Lower leg skin (tissue), 4 donors: Measurements from ENCODE around the gene IL17RB. TPM values are rescaled to one million over a fixed set of nuclear protein-coding genes. Genes with fewer than 3 reads are reported as not detected.

Experiments
- DNase-seq, 2 donors: peaks; one replicate each; pipeline ENCODE4 v3.0.0-alpha.2; 2019; ENCODE audit warnings: low spot score in 2 of 2
- H3K4me3 ChIP-seq: fragments of 200-600 bp; sonication (generic); 2 replicates; pipeline ENCODE4 v1.5.1; 2017; ENCODE audit warnings: mild to moderate bottlenecking, low read depth; ENCODE audit not compliant: poor library complexity, severe bottlenecking
- POLR2A ChIP-seq, 2 donors: fragments of 450-650 bp; IDR thresholded peaks; one replicate each; pipeline ENCODE4 v1.6.1; 2016 to 2017; ENCODE audit warnings: antibody characterized with exemption in 2 of 2, mild to moderate bottlenecking in 1 of 2, moderate library complexity in 1 of 2
- WGBS, 2 donors: methylation state at CpG; one replicate each; pipeline ENCODE4 v1.1.5; 2018; 5-methylcytosine and 5-hydroxymethylcytosine counted together
- intact Hi-C: fragments of 100-400 bp; cut with DNase I; formaldehyde crosslinking; loops from one replicate; pipeline ENCODE4 v1.15.0; 2023; ENCODE audit warnings: low total_unique reads
- total RNA-seq, 4 donors: library from RNA; depleted of rRNA; stranded (reverse); fragments of >200 nt; gene quantifications; one replicate each; pipeline ENCODE4 v1.1.0, GENCODE V29; 2016
- TF ChIP-seq, protein P1 (sequence below), 3 donors: fragments of 450-650 bp; IDR thresholded peaks; one replicate each; pipeline ENCODE4 v1.5.1; 2016; ENCODE audit warnings: antibody characterized with exemption in 3 of 3, mild to moderate bottlenecking in 3 of 3, moderate library complexity in 2 of 3

IL17RB gene
- total RNA-seq, 4 donors from 2014 or later, result 0.63 to 1.9 (median 0.81) TPM; not detected in 1

DNA sequence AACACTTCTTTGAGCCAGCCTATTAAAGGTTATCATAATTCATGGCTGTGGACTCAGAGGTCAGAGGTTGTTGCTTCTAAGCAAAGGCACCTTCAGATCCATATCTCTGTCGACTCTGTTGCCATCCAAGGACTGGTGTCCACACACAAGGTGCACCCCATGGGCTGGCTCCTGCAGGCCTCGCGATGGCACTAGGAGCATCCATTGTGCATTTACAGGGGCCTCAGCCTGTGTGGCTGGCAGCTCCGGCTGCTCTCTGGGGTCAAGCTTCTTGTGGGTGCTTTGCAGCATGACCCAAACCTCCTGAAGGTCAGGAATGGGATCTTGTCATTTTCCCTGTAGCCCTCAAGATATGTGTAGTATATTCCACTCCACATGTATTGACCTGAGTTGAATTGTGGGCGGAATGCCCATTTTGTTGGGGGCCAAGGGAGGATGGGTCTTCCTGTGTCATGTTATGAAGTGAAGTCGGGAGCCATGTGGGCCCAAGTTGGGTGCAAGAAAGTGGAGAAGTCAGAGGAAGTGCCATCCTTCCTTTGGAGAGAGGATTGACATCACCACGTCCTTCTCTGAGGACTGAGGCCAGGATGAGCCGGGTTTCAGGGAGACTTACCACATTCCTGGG, 44.0 kb upstream of the IL17RB start:
- no peak overlapping the region for H3K4me3 ChIP-seq
- intact Hi-C loops, result no loop called here
- WGBS, 2 donors, result 80 to 93% methylated on average over 8 of the region's 8 CpGs
- no peak for TF ChIP-seq POLR2A (IDR thresholded peaks at IDR 0.05)
- no peak for DNase-seq

DNA sequence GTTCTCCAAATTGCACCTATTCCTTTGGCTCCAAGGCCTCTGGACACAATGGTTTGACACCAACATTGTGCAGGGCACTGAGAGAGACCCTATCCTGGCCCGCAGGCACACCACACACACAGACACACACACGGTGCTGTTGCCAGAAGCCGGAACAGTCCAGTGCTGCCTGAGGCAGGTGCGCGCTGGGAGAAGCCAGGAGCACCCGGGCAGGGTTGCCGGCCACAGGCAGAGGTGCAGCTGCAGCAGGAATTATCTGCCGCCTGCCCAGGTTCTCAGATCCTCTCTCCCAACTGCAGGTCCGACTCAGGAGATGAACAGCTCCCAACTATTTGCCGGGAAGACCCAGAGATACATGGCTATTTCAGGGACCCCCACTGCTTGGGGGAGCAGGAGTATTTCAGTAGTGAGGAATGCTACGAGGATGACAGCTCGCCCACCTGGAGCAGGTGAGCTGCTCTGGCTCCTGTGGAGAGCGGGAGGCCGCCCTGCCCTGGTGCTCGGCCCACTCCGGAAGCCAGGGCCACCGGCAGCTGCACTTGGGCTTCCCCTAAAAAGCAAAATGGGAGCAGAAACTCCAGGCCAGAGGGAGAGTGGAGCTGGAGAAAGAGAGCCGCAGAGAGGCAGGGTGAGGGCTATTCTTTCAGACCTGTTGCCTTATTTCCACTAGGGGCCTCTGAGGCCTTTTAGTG, 43.1 kb upstream of the IL17RB start:
- no peak for DNase-seq
- TF ChIP-seq, protein P1, sequence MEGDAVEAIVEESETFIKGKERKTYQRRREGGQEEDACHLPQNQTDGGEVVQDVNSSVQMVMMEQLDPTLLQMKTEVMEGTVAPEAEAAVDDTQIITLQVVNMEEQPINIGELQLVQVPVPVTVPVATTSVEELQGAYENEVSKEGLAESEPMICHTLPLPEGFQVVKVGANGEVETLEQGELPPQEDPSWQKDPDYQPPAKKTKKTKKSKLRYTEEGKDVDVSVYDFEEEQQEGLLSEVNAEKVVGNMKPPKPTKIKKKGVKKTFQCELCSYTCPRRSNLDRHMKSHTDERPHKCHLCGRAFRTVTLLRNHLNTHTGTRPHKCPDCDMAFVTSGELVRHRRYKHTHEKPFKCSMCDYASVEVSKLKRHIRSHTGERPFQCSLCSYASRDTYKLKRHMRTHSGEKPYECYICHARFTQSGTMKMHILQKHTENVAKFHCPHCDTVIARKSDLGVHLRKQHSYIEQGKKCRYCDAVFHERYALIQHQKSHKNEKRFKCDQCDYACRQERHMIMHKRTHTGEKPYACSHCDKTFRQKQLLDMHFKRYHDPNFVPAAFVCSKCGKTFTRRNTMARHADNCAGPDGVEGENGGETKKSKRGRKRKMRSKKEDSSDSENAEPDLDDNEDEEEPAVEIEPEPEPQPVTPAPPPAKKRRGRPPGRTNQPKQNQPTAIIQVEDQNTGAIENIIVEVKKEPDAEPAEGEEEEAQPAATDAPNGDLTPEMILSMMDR (IDR thresholded peaks at IDR 0.05), result no peak
- TF ChIP-seq POLR2A (IDR thresholded peaks at IDR 0.05), result no peak
- WGBS, 2 donors, result 88 to 94% methylated on average over 18 of the region's 18 CpGs
- intact Hi-C loops, result no loop called here
- no peak overlapping the region for H3K4me3 ChIP-seq

DNA sequence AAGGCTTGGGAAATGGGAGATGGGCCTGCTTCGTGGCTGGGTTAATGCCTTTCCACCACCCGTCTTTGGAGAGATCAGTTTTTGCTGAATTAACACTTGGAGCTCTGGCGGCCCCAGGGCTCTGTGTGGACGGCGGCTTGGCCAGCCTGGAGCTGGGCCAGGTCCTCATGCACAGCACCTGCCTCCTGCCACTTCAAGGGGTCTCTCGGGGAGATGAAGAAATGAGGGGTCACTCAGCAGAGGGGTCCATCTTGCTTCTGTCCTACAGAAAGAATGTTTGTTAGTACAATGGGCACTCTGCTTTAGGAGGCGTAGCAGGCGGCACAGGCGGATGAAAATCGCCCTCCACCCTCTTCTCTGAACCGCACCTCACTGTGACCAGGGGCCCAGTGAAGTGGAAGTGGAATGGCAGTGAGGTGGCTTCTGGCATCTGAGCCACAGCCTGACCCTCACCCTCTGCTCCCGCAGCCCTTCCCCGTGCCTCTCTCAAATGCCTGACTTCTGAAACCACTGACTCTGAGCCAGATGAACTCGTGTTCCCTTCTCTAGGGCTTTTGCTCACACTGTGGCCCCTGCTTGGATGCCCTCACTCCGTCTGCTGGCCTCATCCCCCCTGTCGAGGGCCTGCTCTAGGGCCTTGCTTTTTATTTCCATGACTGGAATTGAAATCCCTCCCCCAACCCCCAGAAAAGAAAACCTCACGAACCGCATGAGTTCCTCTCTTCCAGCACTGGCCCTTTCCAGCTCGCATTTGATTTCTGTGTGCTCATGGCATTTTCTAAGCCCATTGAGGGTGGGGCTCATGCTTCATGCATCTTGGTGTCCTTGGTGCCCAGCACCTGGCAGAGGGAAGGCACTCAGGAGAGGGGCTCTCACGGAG, 42.3 kb upstream of the IL17RB start:
- 77 to 81% methylated on average over 20 of the region's 20 CpGs for WGBS, 2 donors
- TF ChIP-seq, protein P1 (IDR thresholded peaks at IDR 0.05), result no peak
- TF ChIP-seq POLR2A (IDR thresholded peaks at IDR 0.05), result no peak
- intact Hi-C loops, result no loop called here
- no peak for DNase-seq
- no peak overlapping the region for H3K4me3 ChIP-seq

DNA sequence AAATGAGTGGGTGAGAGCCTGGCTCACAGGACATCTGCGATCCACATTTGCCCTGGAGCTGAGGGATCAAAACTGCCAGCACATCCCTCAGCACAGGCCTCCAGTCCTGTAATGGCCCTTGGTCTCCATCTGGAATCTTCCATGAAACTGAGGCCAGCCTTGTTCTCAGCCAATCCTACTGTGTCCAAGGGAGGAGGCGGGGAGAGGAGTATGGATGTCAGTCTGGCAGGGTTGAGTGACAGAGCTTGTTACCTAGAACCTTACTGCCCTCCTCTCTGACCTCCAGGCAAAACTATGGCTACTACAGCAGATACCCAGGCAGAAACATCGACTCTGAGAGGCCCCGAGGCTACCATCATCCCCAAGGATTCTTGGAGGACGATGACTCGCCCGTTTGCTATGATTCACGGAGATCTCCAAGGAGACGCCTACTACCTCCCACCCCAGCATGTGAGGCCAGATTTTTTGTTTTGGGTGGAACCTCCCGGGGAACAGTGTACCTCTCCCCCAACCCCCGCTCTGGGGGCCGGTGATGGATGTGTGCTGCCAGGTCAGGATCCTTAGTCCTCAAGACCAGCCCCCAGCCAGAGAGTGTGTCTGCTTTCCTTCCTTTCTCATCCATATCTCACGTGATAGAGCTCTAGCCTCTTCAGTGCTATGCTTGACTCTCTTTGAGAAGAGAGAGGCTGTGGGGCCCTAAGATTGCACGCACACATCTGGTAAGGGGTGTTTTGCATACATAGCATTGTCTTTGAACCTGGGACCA, 41.5 kb upstream of the IL17RB start:
- no peak overlapping the region for H3K4me3 ChIP-seq
- intact Hi-C loops, result no loop called here
- TF ChIP-seq, protein P1 (IDR thresholded peaks at IDR 0.05), result no peak
- TF ChIP-seq POLR2A (IDR thresholded peaks at IDR 0.05), result no peak
- 48 to 57% methylated on average over 14 of the region's 14 CpGs for WGBS, 2 donors
- DNase-seq, result peak in 1 of 2 donors; percentile 72

DNA sequence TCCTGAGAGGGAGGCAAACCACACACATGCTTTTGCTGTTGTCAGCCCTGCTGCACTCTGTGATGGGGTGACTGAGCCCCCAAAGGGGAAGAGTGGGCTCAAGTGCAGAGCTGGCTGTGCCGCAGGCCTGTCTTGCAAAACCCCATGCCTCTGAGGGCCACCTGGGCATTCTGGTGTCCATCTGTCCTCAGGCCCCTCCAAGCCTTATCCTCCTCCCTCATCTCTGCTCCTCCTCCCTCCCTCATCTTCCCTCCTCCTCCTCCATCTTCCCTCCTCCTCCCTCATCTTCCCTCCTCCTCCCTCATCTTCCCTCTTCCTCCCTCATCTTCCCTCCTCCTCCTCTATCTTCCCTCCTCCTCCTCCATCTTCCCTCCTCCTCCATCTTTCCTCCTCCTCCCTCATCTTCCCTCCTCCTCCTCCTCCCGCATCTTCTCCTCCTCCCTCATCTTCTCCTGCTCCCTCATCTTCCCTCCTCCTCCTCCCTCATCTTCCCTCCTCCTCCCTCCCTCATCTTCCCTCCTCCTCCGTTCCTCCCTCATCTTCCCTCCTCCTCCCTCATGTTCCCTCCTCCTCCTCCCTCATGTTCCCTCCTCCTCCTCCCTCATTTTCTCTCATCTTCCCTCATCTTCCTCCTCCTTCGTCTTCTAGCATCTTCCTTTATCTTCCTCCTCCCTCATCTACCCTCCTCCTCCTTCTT, 40.8 kb upstream of the IL17RB start:
- peak in 1 of 2 donors; percentile 45 for DNase-seq
- 76 to 91% methylated on average over 4 of the region's 4 CpGs for WGBS, 2 donors
- H3K4me3 ChIP-seq, result no peak overlapping the region
- intact Hi-C loops, result no loop called here
- TF ChIP-seq, protein P1 (IDR thresholded peaks at IDR 0.05), result no peak
- TF ChIP-seq POLR2A (IDR thresholded peaks at IDR 0.05), result no peak
